Panc1 (cell line): ENCODE data around the gene DIAPH3.

ENCODE experiments used
- CTCF ChIP-seq: fragments of 450-650 bp; IDR thresholded peaks from 2 replicates; pipeline ENCODE4 v1.5.1; 2017; ENCODE audit warnings: mild to moderate bottlenecking
- POLR2AphosphoS5 ChIP-seq: IDR thresholded peaks from 2 replicates; pipeline ENCODE4 v1.6.1; 2012; ENCODE audit warnings: mild to moderate bottlenecking, low read depth, low read length, moderate library complexity
- SIN3A ChIP-seq: IDR thresholded peaks from 2 replicates; pipeline ENCODE4 v1.6.1; 2012; ENCODE audit warnings: low read depth, mild to moderate bottlenecking, low read length, moderate library complexity, borderline replicate concordance; ENCODE audit not compliant: insufficient read depth
- TCF7L2 ChIP-seq: IDR thresholded peaks from 2 replicates; pipeline ENCODE4 v1.6.1; 2011; ENCODE audit warnings: mild to moderate bottlenecking, low read depth, low read length, inconsistent platforms
- TF ChIP-seq, protein P1 (sequence below), 2 experiments: IDR thresholded peaks; 2 replicates each; pipeline ENCODE4 v1.6.1; 2011 to 2012; ENCODE audit warnings: low read depth in 2 of 2, control low read depth in 1 of 2, low read length in 1 of 2, mild to moderate bottlenecking in 1 of 2, moderate library complexity in 1 of 2; ENCODE audit not compliant: insufficient read depth in 1 of 2

DNA sequence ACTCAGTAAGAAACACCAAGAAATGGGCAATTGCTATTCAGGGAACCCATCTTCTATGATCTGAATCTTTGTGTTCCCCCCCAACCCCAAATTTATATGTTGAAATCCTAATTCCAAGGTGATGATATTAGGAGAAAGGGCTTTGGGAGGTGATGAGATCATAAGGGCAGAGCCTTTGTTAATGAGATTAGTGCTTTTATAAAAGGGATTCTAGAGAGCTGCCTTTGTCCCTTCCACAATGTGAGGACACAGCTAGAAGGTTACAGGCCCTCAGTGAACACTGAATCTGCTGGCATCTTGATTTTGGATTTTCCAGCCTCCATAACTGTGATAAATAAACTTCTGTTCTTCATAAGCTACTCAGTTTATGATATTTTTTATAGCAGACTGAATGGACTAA is 376.0 kb downstream of the DIAPH3 start:
- TF ChIP-seq TCF7L2 (no peak), CTCF (no peak), SIN3A (no peak), POLR2AphosphoS5 (no peak)
- TF ChIP-seq, protein P1, sequence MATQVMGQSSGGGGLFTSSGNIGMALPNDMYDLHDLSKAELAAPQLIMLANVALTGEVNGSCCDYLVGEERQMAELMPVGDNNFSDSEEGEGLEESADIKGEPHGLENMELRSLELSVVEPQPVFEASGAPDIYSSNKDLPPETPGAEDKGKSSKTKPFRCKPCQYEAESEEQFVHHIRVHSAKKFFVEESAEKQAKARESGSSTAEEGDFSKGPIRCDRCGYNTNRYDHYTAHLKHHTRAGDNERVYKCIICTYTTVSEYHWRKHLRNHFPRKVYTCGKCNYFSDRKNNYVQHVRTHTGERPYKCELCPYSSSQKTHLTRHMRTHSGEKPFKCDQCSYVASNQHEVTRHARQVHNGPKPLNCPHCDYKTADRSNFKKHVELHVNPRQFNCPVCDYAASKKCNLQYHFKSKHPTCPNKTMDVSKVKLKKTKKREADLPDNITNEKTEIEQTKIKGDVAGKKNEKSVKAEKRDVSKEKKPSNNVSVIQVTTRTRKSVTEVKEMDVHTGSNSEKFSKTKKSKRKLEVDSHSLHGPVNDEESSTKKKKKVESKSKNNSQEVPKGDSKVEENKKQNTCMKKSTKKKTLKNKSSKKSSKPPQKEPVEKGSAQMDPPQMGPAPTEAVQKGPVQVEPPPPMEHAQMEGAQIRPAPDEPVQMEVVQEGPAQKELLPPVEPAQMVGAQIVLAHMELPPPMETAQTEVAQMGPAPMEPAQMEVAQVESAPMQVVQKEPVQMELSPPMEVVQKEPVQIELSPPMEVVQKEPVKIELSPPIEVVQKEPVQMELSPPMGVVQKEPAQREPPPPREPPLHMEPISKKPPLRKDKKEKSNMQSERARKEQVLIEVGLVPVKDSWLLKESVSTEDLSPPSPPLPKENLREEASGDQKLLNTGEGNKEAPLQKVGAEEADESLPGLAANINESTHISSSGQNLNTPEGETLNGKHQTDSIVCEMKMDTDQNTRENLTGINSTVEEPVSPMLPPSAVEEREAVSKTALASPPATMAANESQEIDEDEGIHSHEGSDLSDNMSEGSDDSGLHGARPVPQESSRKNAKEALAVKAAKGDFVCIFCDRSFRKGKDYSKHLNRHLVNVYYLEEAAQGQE (IDR thresholded peaks at IDR 0.05; ENCODE audit: insufficient read depth in 1 of 2, low read depth in 2 of 2, low read length in 1 of 2), result no peak
